Stimulated activated CD4-positive, alpha-beta T cell treated with anti-CD3 and anti-CD28 coated beads, Interleukin-2, amount 100 ng/mL, for 48 hours (primary cell): ENCODE results near the gene RPS6KA6.

Experiments
- DNase-seq, 2 donors: peaks; one replicate each; pipeline ENCODE4 v3.0.0-alpha.2; 2020

The RPS6KA6 gene

GRCh38 chrX:84187533-84188319 is at the start of gene RPS6KA6:
Gene RPS6KA6, minus strand, starts transcription at chrX:84188199. Its CDS starts 300 bp downstream, at chrX:84187899.
- no peak for DNase-seq

GRCh38 chrX:84224741-84225140 is 36.7 kb upstream of the RPS6KA6 start:
- no peak for DNase-seq

- no peak for DNase-seq
These were observed 35.3 kb upstream of the RPS6KA6 start for GRCh38 chrX:84223261-84223660.

- DNase-seq = no peak
These were observed 33.2 kb upstream of the RPS6KA6 start for GRCh38 chrX:84221181-84221580.

GRCh38 chrX:84219551-84219950 is 31.6 kb upstream of the RPS6KA6 start:
- no peak for DNase-seq

- no peak for DNase-seq
These were observed 30.7 kb upstream of the RPS6KA6 start for GRCh38 chrX:84218726-84219125.

- no peak for DNase-seq
These were observed 28.9 kb upstream of the RPS6KA6 start for GRCh38 chrX:84216881-84217280.

GRCh38 chrX:84216406-84216805 is 28.4 kb upstream of the RPS6KA6 start:
- DNase-seq = no peak

GRCh38 chrX:84205276-84205675 is 17.3 kb upstream of the RPS6KA6 start:
- no peak for DNase-seq

- no peak for DNase-seq
These were observed 11.7 kb upstream of the RPS6KA6 start for GRCh38 chrX:84199688-84200087.

GRCh38 chrX:84197550-84197949 is 9.6 kb upstream of the RPS6KA6 start:
- DNase-seq = no peak

GRCh38 chrX:84192006-84192405 is 4.0 kb upstream of the RPS6KA6 start:
- DNase-seq = no peak

GRCh38 chrX:84189125-84189524 is 1.1 kb upstream of the RPS6KA6 start:
- DNase-seq = no peak

- DNase-seq = no peak
These were observed 378 bp upstream of the RPS6KA6 start for GRCh38 chrX:84188320-84188834.

- DNase-seq = no peak
These were observed 1.1 kb downstream of the RPS6KA6 start for GRCh38 chrX:84186603-84187532.

GRCh38 chrX:84182516-84182915 is 5.5 kb downstream of the RPS6KA6 start:
- no peak for DNase-seq

- DNase-seq = no peak
These were observed 12.0 kb downstream of the RPS6KA6 start for GRCh38 chrX:84175958-84176357.

GRCh38 chrX:84175274-84175673 is 12.7 kb downstream of the RPS6KA6 start:
- no peak for DNase-seq

- no peak for DNase-seq
These were observed 13.7 kb downstream of the RPS6KA6 start for GRCh38 chrX:84174348-84174747.

GRCh38 chrX:84170931-84171330 is 17.1 kb downstream of the RPS6KA6 start:
- no peak for DNase-seq

GRCh38 chrX:84168574-84168973 is 19.4 kb downstream of the RPS6KA6 start:
- DNase-seq = no peak

- no peak for DNase-seq
These were observed 19.9 kb downstream of the RPS6KA6 start for GRCh38 chrX:84168095-84168494.

GRCh38 chrX:84165711-84166110 is 22.3 kb downstream of the RPS6KA6 start:
- DNase-seq = no peak

GRCh38 chrX:84162401-84162800 is 25.6 kb downstream of the RPS6KA6 start:
- no peak for DNase-seq
